GM21390 (cell line): ENCODE data around the gene TBC1D9B.
"Not testable (repeated sequence)": the region's sequence is repeated elsewhere in the genome, so short reads cannot be mapped to it uniquely, and the experiment has no call there.

ENCODE experiments used
- ATAC-seq: cut with Tn5 transposase; IDR thresholded peaks from one replicate; pipeline ENCODE4 v1.9.1; 2021; ENCODE audit not compliant: unreplicated experiment

TBC1D9B gene

GRCh38 chr5:179840321-179840720 lies 67.4 kb downstream of the TBC1D9B start:
- no peak for ATAC-seq

DNA sequence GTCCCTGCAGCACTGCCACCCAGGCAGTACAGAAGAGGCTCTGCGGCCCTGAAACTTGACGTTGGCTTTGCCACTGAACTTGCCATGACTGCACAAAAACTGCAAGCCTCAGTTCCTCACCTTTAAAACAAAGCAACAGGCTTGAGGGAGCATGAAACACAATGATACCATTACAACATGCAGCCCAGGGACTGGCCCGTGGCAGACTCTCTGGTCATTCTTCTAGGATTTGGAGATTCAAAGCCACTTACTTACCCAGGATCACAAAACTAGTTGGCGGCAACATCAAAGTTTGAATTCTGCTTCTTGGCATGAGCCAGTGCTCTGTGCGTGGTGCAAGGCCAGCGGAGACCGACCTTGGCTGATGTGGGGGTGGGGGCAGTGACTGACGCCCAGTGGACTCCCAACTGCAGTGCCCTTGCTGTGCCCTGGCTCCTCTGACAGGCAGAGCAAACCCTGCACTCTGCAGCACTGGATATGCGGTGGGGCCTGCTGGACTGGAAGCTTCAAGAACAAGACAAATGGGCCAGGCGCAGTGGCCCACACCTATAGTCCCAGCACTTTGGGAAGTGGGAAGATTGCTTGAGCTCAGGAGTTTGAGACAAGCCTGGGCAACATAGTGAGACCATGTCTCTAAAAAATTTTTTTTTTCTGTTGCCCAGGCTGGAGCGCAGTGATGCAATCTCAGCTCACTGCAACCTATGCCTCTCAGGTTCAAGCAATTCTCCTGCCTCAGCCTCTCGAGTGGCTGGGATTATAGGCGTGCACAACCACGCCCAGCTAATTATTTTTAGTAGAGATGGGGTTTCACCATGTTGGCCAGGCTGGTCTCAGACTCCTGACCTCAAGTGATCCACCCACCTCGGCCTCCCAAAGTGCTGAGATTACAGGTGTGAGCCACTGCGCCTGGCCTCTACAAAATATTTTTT lies 68.1 kb downstream of the TBC1D9B start:
- ATAC-seq, result no peak

GRCh38 chr5:179837076-179838011 lies 70.4 kb downstream of the TBC1D9B start:
- ATAC-seq, result no peak

DNA sequence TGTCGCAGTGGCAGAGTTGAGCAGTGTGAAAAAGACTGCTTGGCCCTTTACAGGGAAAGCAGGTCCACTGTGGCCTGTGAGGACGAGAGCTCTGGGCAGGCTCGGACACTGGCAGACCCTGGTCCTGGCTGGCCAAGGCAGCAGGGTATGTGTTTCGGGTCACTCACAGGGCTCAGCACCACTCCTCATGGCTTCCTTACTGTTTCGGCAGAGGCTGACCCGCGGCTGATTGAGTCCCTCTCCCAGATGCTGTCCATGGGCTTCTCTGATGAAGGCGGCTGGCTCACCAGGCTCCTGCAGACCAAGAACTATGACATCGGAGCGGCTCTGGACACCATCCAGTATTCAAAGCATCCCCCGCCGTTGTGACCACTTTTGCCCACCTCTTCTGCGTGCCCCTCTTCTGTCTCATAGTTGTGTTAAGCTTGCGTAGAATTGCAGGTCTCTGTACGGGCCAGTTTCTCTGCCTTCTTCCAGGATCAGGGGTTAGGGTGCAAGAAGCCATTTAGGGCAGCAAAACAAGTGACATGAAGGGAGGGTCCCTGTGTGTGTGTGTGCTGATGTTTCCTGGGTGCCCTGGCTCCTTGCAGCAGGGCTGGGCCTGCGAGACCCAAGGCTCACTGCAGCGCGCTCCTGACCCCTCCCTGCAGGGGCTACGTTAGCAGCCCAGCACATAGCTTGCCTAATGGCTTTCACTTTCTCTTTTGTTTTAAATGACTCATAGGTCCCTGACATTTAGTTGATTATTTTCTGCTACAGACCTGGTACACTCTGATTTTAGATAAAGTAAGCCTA lies 71.3 kb downstream of the TBC1D9B start:
- peak; percentile 56 for ATAC-seq

DNA sequence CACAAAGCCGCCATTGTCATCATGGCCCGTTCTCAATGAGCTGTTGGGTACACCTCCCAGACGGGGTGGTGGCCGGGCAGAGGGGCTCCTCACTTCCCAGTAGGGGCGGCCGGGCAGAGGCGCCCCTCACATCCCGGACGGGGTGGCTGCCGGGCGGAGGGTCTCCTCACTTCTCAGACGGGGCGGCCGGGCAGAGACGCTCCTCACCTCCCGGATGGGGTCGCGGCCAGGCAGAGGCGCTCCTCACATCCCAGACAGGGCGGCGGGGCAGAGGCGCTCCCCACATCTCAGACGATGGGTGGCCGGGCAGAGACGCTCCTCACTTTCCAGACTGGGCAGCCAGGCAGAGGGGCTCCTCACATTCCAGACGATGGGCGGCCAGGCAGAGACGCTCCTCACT lies 72.8 kb downstream of the TBC1D9B start:
- ATAC-seq, result not testable (repeated sequence)

- ATAC-seq, result no peak
These were observed 73.6 kb downstream of the TBC1D9B start for GRCh38 chr5:179834120-179834519.

- no peak for ATAC-seq
These were observed 74.0 kb downstream of the TBC1D9B start for GRCh38 chr5:179833709-179834070.

GRCh38 chr5:179833056-179833708 lies 74.5 kb downstream of the TBC1D9B start:
- no peak for ATAC-seq

DNA sequence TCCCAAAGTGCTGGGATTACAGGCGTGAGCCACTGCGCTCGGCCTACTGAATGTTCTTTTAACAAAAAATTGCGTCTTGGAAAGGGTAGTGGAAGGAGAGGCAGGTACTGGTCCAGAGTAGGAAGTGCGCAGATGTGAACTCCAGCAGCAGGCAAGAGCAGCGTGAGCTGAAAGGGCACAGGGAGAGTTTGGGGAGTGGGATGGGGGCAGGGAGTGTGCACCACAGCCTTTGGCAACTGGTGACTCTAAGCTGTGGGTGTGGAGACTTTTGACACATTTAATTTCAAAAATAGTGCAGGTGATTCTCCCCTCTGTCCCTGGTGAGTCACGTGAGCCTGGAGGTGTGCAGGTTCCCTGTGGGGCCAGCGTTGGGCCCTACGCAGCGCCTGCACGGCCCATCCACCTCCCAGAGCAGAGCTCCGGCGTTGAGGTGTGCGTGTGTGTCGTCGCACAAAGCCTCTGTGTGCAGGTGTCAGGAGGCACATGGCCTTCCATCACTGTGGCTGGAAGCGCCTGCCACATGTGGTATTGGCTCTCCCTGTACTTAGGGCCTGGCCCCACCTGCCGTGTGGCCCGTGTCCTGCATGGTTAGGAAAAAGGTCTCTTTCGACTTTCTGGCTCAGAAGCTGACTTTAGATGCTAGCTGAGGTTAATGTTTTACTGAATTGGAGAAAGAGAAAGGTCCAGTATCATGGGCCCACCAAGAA lies 75.5 kb downstream of the TBC1D9B start:
- no peak for ATAC-seq

GRCh38 chr5:179830818-179831468 lies 76.8 kb downstream of the TBC1D9B start:
- no peak for ATAC-seq

DNA sequence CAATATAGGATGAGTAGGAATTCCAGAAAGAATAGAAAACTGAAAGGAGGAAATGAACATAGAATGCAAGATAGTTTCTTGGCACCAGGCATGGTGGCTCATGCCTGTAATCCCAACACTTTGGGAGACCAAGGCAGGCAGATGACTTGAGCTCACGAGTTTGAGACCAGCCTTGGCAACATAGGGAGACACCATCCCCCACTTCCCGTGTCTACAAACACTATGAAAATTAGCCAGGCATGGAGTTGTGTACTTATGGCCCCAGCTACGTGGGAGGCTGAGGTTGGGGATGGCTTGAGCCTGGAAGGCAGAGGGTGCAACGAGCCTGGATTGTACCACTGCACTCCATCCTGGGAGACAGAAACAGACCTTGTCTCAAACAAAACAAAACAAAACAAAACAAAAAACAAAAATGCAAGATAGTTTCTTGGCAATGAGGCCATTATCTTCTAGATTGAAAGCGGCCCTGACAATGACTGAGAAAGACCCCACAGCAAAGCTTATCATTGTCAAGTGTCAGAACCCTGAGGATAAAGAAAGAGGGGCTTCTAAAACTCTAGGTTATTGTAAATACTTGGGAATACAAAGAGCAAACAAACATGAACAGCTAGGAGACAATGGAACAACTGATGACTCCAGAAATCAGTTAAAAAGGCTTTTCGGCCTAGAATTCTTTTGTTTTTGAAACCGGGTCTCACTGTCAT lies 77.8 kb downstream of the TBC1D9B start:
- no peak for ATAC-seq

- ATAC-seq, result no peak
These were observed 78.8 kb downstream of the TBC1D9B start for GRCh38 chr5:179828756-179829421.

GRCh38 chr5:179827680-179828079 lies 80.0 kb downstream of the TBC1D9B start:
- no peak for ATAC-seq

DNA sequence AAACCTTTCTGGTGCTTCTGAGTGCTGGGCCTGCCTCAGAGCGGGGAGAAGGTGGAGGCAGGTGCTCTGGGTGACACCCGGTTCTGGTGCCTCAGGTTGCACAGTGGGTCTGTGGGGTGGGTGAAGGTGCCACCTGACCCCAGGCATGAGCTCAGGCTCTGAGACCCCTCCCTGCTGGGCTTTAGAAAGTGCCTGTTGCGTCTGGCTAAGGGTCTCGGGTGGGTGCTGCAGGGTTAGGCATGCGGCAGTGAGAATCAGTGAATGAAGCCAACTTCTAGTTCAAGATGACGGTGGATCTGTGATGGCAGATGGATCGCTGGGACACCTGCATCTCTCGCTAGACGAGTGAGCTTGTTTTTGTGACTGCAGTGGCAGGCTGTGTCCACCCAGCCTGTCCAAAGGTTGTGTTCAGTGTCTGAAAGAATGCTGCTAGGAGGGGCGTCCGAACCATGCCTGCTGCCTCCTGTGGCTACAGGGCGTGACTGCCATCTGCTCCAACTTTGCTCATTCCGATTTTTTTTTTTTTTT lies 82.0 kb downstream of the TBC1D9B start:
- no peak for ATAC-seq

DNA sequence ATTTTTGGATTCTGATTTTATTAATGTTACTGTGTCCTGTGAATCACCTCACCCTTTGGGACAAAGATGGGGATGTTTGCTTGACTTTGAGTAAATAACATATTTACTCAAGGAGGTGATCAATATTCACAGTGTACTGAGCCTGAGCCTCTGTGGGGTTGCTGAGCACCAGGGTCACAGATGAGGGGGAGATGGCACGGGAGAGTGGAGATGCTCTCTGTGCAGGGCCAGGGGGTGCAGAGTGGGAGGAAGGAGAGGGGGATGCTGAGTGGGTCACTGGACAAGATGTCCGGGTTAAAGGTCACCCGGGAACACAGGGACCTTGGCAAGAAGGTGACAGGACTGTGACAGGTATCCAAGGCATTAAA lies 83.0 kb downstream of the TBC1D9B start:
- no peak for ATAC-seq

GRCh38 chr5:179823937-179824744 lies 83.6 kb downstream of the TBC1D9B start:
- ATAC-seq, result no peak

DNA sequence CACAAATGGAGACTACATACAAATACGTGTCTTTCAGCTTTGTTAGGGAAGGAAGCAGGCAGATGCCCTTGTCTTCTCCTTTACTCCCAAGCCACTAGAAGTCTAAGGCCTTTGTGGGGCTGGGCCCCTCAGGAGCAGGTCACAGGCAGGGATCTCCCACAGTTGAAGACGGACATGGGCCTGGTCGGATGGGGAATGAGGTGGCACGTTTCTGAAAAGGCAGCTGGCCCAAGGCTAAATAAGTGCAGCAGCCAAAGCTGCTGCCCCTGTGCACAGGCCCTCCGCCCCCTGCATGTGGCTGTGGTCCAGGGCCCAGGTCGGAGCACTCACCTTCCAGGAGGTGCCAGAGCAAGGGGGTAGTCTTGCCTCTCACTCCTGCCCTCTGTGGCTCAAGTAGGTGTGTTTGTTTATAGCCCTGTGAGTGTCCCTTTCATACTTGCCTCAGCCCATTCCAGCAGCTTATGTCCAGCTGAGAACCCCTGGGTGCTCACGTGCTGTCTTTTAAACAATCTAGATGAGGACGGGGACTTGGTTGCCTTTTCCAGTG lies 85.2 kb downstream of the TBC1D9B start:
- ATAC-seq, result no peak
